HG03135 (cell line): Measurements from ENCODE around the gene HOXD9.

Experiments
- ATAC-seq: cut with Tn5 transposase; IDR thresholded peaks from one replicate; pipeline ENCODE4 v1.9.1; 2021; ENCODE audit warnings: mild to moderate bottlenecking, moderate library complexity; ENCODE audit not compliant: unreplicated experiment

HOXD9 gene

DNA sequence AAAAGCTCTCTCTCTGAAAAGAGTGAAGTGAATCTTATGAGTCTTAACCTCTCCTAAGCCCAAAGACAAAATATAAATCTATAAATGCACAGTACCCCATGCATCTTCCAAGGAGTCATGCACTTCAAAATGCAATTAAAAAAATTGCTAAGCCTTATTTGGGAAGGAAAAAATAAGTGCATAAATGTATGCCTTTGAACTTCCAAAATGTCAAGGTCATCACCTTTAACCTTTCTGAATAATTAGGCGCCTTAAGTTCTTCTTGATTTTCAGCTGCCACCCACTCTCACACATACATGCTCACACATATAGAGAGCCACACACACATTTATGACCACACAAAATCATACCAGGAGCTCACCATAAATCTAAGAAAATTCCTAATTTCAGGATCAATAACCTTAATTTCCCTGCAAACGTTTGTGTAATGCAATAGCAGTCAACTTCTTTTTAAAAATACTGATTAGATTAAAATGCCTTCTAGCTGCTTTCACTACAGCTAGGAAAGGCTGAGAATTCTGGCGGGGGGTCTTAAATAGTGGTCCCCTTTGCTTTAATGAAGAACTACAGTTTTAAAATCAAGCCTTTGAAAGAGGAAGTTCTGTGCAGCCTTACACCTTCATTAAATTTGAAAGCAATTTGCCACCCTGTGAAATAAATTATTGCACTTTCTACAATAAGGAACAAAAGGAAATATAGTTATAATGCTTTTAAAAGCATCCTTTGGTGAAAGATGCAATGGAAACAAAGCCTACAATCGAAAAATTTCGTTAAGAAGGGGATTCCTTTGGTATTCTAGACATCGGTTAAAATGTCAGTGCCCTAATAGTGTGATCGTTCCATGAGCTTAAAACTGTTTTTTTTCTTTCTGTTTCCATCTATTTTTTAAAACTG lies 11.9 kb upstream of the HOXD9 start:
- no peak for ATAC-seq

DNA sequence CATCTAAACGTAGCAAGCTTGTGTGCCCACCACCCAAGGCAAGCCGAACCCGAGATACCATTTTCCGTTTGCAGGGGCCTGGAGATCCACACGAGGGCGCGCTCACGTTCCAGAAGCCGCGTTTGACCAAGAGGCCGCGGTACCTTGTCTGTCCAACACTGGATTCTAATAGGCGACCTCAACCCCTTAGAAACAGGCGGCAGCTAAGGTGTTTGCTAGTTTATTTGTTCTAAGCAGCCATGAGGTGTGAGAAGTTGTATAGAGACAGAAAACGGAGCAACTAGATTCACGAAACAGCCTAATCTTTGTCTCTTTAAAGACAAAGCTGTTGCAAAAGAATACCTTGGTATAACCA lies 11.2 kb upstream of the HOXD9 start:
- no peak for ATAC-seq

DNA sequence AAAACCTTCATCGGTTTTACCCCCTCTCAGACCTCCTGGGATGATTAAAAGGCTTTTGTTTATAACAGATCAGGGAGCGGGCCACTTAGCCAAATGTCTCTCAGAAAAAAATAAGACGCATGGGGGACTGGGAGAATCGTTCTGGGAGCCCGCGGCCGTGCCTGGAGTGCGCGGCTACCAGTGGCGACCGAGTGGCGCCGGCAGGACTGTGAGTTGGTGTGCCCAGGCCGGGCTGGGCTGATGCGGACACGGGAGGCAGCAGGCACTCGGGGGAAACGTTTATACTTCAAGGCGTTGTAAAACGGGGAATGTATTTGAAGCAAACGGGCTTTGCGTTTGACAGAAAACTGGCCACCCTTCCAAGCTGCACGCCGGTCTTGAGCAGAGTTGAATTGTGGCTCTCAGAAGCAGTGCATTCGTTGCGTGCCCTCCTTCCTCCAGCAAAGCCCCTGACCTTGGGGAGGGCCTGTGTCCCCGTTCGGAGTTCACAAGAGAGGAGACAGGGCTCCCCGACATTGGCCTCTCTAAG lies 10.6 kb upstream of the HOXD9 start:
- no peak for ATAC-seq

DNA sequence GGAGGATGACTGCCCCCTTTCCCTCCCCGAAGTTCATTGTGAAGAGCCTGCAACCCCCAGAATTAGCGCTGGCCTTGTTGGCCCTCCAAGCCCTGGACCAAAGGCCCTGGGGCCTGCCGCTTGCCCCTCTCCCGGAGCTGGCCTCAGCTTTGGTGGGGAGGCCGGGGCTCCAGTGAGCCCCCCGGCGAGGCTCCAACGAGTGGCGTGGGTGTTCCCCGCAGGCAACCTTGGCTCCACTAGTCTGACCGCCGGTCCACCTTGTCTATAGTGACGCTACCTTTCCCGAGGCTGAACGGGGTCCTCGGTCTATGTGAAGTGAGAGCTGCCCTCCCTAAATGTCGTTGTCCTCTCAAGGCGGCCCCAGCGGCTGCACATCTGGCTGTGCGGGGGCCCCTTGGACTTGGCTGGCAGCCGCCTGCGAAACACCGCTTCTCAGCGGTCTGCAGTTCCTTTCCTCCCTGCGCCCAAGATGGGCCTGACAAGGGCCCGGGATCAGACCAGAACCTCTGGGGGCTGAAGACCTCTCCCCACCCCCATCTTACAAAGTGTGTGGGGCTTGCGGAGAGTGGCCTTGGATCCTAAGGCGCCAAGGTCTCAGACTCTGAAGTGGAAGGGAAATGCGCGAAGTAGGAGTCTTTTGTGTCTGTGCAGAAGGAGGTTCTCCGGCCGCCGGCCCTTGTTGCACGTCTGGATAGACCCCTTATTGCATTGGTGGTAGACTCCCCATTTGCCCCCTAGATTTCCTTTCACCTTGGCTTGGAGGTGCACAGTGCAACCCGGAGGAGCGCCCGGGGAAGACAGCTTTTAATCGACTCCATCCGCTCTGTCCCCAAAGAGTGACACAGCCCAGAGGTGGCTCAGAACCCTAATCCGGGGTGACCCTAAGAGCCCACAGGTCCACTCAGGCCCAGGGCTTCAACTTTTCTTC lies 9.9 kb upstream of the HOXD9 start:
- ATAC-seq = no peak

DNA sequence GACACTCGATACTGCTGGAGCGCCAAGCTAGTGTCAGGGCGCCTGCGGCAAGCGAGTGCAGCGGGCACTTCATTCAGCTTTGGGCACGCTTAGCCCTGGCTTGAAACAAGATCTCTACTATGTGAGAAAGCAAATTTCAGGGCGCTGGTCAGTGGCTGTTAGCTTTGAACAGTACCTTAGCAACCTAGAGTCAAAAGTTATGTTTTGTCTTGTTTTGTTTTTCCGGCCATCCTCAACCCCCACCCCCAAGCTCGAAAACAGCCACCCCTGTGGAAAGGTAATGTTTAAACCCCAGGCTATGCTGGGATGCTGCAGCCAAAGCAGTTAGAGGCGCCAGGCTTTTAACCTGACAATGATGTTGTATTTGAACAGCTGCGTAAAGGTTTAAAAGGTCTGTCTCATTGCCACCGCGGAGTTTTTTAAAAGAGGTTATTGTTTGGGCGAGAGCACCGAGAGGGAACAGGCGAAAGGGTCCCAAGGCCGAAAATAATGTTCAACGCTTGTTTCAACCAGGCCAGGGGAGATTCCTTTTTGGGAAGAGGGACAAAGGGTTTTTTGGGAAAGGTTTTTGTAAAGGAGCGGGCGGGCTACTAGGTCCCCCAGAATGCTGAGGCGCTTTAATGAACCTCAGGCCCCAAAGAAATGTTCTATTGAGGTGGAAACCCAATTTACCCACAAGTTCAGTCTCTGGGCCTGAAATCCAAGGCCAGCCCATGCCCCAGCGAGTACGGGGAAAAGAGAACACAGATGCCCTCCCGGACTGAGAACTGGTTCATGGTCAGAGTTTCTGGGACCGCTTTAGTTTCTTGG lies 8.2 kb upstream of the HOXD9 start:
- no peak for ATAC-seq

DNA sequence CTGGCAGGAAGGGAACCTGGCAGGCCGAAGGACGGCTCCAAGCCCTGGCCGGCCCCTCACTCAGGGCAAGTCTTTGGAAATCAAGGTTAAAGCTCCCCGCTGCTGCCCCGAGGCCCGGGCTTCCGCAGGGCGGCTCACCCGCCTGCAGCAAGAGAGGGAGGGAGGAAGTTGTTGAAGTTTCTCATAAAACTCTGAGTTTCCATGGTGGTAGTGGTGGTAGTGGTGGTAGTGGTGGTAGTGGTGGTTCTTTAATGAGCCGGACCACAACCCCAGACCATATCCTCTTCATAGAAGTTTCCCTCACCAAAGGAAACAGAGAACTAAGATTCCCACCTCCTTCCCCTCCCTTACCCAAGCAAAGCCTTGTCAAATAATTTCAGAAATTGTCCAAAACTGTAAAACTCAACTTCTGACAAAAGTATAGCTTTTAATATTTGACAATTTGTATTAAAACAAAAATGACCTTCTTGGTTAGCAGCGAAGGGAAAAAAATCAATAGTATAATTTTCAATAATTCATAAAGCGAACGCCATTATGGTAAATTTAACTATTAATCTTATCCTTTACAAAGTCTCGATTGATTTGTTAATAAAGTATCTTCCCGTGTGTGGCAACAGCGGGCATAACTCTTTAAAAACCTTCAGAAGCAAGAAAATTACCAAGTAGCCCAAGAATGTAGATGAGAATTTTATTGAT lies 7.4 kb upstream of the HOXD9 start:
- no peak for ATAC-seq

DNA sequence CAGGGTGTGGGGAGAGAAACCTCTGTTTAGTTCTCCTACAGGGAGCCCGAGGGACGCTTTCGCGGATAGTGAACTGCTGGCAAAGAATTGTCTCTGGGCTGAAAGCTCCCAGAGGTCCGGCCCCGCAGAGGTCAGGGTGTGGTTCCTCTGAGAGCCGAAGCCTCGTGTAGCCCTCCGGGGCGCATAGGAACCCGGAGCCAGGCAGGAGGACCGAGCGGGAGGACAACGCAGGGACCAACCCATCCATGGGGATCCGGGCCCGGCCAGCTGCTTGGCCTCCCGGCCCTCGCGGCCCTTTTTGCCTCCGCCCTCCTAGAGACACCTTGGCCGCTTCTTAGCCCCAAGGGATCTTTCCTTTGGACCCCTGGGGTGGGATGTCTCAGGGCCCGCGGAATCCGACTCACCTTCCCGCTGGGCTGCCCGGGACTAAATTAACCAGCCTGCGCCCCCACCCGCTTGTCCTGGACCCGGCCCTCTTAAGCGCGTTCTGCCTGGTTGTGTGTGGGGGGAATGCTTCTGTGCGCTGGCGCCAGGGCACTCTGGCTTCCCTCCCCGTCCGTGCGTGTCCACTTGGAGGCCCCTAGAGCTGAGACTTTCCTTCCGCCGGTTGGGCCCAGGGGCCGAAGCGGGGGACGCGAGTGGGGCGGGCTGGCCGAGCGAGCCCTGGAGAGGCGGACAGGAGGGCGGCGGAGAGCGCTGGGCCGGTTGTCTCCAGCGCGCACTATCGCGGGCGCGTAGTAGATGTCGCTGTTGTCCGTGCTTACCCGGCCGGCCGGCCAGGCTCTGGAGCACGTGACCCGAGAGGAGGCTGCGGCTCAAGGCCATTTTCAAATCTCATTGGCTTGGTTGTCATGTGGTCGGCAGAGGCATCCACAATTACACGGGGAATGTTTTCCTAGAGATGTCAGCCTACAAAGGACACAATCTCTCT lies 6.4 kb upstream of the HOXD9 start, which contains the start of gene HOXD10:
HOXD10 (plus strand) TSS at position 896 of the 931 bp plus-strand sequence. CDS start 56 bp downstream, outside the sequence.
- no peak for ATAC-seq

DNA sequence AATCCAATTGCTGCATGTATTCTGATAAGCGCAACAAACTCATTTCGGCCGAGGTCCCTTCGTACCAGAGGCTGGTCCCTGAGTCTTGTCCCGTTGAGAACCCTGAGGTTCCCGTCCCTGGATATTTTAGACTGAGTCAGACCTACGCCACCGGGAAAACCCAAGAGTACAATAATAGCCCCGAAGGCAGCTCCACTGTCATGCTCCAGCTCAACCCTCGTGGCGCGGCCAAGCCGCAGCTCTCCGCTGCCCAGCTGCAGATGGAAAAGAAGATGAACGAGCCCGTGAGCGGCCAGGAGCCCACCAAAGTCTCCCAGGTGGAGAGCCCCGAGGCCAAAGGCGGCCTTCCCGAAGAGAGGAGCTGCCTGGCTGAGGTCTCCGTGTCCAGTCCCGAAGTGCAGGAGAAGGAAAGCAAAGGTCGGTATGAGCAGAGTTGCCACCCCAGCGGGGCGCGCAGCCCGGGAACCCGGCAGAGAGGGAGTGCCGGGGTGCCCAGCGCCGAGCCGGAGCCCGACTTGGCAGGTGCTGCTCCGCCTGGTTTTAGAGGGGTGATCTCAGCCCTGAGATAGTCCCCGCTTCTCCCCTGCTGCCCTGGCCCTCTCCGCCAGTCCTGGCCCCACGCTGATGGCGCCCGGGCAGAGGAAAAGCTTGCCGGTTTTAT lies 5.2 kb upstream of the HOXD9 start:
- no peak for ATAC-seq

DNA sequence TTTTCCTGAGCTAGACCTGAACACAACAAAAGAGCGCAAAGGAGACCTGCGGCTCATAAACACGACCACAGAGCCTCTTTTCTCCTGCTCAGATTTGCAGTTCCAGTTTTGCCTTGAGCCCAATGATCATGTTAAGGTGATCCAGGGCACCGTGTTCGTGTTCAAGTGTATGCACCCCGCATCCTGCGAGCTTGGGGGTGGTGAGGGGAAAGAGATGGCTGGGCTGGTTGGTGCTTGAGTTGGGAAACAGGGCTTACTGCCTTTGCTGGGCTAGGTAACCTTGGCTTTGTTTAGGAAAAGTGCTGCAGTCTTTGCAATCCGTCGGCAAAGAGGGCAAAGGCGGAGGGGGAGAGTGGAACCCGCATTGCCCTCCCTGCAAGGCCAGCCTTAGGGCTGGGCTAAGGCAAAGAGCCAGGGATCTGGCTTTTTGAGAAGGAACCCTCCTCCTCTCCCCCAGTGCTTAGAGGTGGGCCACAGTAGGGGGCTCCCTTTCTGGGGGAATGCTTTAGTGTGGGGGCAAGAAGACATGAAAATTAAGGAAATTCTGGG lies 4.6 kb upstream of the HOXD9 start:
- ATAC-seq = no peak

DNA sequence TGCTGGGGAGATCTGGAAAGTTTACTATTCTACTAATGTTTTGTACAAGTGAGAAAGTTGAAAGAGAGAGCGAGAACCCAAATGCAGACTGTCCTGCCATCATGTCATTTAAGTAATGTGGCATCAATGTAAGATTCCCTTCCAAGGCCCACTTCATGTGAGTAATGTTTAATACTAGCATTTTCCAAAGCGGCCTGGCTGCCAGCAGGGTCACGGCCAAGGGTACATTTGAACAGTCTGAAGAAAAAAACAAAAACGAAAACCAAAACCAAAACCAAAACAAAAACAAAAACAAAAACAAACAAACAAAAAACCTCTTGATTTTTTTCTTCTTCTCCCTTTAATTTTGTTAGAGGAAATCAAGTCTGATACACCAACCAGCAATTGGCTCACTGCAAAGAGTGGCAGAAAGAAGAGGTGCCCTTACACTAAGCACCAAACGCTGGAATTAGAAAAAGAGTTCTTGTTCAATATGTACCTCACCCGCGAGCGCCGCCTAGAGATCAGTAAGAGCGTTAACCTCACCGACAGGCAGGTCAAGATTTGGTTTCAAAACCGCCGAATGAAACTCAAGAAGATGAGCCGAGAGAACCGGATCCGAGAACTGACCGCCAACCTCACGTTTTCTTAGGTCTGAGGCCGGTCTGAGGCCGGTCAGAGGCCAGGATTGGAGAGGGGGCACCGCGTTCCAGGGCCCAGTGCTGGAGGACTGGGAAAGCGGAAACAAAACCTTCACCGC lies 3.7 kb upstream of the HOXD9 start:
- no peak for ATAC-seq

DNA sequence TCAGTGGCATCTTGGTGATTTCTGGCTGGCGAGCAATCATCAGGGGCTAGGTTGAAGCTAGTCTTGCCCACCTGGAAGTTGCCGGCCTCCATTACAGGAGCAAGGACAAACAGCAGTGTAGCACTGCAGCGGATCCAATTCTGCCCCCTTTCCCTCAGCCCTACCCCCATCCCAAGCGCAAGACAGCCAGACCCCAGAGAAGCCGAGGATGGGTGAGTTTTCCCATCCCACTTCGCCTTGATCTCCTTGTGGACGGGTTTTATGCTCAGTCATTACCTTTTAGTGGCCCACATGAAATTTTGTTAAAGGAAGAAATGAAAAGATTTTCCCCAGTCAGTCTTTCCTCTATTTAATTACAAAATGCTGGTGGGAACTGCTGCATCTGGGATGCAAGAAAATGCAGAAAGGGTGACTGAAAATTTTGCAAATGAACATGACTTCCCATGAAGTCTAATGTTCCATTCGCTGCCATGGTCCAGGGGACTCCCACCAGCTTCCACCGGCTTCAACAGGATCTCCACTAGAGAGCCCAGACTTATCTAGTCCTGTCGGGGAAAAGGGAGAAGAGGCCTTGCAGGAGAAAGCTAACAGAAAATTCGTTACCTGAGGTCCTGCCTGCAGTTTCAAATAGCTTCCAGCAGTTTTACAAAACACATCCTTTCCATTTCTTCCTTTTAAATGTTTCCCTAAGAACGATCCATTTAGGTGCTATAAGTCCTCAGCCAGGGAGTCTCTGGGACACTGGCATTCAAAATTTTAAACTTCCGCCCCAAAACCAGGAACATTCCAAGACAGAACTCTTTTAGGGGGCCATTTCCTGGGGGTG lies 1.9 kb upstream of the HOXD9 start:
- no peak for ATAC-seq

DNA sequence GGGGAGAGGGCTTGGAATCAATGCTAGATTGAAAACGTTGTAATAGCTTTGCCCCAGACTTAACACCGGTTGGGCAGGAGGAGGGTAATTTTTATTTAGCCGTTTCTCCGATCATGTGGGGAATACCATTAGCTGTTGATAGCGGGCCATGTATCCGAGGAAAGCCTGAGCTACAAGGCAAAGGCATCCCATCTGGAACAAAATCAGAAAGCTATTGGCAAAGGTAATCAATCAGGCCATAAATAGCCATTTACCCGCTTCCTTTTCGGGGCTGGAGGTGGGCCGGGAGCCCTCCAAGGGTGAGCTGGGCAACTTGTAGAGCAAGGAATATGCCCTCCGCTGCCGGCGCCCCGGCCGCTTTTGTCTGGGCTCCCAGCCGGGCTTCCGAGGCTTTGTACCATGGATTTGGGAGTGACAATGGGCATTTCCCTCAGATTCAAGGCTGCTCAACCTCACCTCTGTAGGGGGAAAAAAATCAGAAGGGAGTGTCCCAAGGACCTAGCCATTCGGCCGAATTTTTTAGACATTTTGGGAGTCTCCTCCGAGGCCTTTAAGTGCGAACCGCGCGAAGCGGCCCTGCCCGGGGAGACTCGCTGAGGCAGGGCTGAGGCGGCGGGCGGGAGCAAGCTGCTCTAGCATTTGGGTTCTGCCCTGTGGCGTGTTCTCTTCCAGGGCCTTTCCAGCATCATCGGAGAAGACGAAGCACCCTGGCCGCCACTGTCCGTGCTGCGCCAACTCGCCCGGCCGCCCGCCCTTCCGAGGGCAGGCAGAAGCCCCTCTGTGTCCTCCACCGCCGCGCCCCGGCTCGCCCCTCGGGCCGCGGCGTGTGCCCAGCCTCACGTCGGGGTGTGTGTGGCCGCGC lies 1.1 kb upstream of the HOXD9 start:
- no peak for ATAC-seq

DNA sequence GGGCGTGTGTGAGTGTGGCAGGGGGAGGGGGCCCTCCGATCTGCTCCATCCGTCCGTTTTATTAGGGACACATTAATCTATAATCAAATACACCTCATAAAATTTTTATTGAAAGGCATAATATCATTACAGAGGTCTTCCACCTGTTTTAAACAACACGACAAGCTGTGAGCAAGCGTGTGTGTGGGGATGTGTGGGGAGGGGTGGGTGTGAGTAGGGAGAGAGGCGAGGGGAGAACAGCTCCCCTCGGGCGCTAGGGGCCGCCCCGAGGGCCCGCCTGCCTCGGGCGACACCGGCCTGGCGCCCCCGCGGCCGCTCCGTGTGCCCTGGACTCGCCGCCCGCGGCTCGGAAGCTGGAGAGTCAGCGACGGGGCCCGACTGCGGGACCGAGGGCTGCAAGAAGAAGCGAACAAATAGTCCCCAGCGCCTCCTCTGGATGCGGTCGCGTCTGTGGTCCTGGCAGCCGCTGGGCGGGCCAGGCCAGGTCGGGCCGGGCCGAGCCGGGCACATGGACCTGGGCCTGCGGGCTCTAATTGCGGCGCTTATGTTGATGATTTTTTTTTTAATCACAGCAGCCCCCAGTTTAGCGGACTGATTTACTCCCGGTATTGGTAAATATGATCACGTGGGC lies 352 bp upstream of the HOXD9 start:
- no peak for ATAC-seq

DNA sequence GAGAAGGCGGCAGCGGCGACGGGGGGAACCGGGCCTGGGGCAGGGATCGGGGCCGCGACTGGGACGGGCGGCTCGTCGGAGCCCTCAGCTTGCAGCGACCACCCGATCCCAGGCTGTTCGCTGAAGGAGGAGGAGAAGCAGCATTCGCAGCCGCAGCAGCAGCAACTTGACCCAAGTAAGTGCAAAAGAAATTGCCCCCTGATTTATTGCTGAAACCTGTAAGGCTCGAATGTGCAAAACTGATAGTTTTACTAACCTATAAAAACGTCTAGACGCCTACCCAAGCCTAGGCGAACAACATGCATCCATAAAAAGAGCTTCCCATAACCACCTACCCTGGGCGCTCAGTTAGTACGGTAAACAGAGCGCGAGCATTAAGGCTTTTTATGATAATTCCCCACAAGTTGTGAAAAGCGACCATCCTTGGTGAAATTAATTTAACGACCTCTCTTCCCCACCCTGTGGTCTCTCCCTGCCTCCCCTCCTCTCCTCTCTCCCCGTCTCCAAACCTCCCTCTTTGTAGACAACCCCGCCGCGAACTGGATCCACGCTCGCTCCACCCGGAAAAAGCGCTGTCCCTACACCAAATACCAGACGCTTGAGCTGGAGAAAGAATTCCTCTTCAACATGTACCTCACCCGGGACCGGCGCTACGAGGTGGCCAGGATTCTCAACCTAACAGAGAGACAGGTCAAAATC lies 1.0 kb downstream of the HOXD9 start:
- no peak for ATAC-seq
